Upper lobe of right lung (tissue), 1 donor: Measurements from ENCODE around the gene MARCKSL1. TPM values are rescaled to one million over a fixed set of nuclear protein-coding genes. Genes with fewer than 3 reads are reported as not detected.

Source experiments
- ATAC-seq: fragments of 200-7000 bp; cut with Tn5 transposase; one replicate; pipeline ENCODE4 v1.9.1; 2020; ENCODE audit warnings: mild to moderate bottlenecking, moderate library complexity
- DNase-seq: peaks from one replicate; pipeline ENCODE4 v3.0.0-alpha.2; 2020
- H3K27ac ChIP-seq: fragments of 200-600 bp; one replicate; pipeline ENCODE4 v1.8.0; 2022
- H3K27me3 ChIP-seq: fragments of 200-600 bp; one replicate; pipeline ENCODE4 v1.8.0; 2022; ENCODE audit warnings: mild to moderate bottlenecking
- H3K36me3 ChIP-seq: fragments of 200-600 bp; one replicate; pipeline ENCODE4 v1.8.0; 2022
- H3K4me1 ChIP-seq: fragments of 200-600 bp; one replicate; pipeline ENCODE4 v1.8.0; 2022
- H3K4me3 ChIP-seq: fragments of 200-600 bp; one replicate; pipeline ENCODE4 v1.8.0; 2022; ENCODE audit warnings: mild to moderate bottlenecking
- H3K9me3 ChIP-seq: fragments of 200-600 bp; one replicate; pipeline ENCODE4 v1.8.0; 2022
- intact Hi-C: fragments of 100-400 bp; cut with DNase I; formaldehyde crosslinking; loops from one replicate; pipeline ENCODE4 v1.11.0; 2022
- total RNA-seq: library from RNA; stranded (reverse); fragmentation: NEBNext Ultra II Directional; extraction: Animal tissue kit (Norgen Biotek cat#: 25700); gene quantifications from one replicate; pipeline ENCODE4 v1.2.1, GENCODE V29; 2021
- TF ChIP-seq, protein P1 (sequence below): fragments of 200-600 bp; IDR thresholded peaks from one replicate; pipeline ENCODE4 v1.8.0; 2022; ENCODE audit warnings: antibody characterized with exemption
- donor health status: DM: no; HTN: yes; CAD: no; lungs with severe emphysema.

The MARCKSL1 gene
- total RNA-seq, 1 donor from 2014 or later, result 44.5 TPM

DNA sequence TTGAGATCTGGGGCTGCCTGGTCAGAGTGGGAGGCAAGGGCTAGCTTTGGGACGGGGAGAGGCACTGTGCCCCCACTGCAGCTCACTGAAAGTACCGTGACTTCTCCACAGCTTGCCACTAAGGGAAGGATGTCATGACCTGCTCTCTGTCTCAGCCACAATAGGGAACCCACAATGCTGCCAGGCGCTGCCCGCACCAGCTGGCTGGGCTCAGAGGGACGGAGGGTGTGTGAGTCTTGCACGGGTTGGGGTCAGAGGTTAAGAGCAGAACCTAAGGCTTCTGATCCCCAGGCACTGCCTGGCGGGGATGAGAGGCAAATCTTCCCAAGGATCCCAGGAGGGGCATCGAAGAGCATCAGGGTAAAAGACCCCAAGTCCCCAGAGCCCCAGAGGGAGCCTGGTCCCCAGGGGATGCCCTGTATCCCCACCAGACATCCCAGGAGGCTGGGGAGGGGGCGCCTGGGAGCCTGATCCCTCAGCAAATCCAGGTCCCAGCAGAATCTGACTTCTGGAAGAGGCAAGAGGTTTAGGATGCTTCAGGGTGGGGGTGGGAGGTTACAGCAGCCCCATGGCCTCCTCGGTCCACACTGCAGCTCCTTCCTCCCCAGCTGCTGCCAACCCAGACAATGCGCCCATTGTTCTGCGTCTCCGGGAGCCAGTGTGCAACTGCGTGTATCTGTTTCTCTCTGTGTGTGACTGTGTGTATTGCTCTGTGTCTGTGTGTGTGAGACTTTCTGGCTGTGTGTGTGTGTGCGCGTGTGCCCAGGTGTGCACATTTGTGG lies 2.0 kb upstream of the MARCKSL1 start:
- Histone ChIP-seq H3K27ac (no peak overlapping the region), H3K9me3 (no peaks in the 10 kb centered on the region), H3K4me3 (no peak overlapping the region), H3K27me3 (no peaks in the 10 kb centered on the region), H3K36me3 (peaks cover under 1% of the 10 kb centered on the region), H3K4me1 (peaks cover 28% of the 10 kb centered on the region)
- ATAC-seq (peak; percentile 47), DNase-seq (no peak)
- intact Hi-C loops, result no loop called here
- TF ChIP-seq, protein P1, sequence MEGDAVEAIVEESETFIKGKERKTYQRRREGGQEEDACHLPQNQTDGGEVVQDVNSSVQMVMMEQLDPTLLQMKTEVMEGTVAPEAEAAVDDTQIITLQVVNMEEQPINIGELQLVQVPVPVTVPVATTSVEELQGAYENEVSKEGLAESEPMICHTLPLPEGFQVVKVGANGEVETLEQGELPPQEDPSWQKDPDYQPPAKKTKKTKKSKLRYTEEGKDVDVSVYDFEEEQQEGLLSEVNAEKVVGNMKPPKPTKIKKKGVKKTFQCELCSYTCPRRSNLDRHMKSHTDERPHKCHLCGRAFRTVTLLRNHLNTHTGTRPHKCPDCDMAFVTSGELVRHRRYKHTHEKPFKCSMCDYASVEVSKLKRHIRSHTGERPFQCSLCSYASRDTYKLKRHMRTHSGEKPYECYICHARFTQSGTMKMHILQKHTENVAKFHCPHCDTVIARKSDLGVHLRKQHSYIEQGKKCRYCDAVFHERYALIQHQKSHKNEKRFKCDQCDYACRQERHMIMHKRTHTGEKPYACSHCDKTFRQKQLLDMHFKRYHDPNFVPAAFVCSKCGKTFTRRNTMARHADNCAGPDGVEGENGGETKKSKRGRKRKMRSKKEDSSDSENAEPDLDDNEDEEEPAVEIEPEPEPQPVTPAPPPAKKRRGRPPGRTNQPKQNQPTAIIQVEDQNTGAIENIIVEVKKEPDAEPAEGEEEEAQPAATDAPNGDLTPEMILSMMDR, result no peak

DNA sequence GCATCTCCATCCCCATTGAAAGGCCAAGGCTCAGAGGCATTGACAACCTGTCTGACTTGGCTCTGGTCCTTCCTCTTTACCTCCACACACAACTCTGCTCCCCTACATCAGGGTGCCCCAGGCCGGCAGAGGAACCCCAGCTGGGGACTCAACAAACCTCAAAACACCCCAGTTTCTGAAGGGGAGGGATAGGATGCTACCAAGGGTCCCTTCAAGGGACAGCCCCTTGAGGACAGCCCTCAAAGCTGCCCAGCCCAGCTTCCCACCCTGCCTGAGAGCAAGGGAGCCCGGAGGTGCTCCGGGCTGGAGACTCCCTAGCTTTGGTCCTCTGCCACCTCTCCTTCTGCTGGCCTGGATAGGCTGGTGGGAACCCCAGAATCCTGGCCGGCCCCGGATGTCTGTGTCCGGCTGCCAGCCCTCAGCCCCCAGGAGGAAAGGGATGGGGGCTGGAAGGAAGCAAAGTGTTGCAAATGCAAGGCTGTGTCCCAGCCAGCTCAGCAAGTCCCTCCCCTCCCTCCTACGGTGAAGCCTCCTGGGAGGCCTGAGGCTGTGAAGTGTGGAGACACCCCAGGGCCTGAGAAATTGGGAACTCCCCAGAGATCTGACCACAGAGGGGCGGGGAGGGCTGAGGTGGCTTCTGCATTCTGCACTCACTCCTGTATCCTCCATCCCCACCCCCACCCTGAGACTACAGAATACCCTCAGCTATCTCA lies 1.1 kb upstream of the MARCKSL1 start:
- DNase-seq (peak; percentile 78), ATAC-seq (peak; percentile 73)
- H3K4me1 ChIP-seq, result peaks cover 28% of the 10 kb centered on the region
- intact Hi-C loops, result no loop called here
- peaks cover 10% of the 10 kb centered on the region for H3K36me3 ChIP-seq
- no peak overlapping the region for H3K27ac ChIP-seq
- no peak overlapping the region for H3K4me3 ChIP-seq
- TF ChIP-seq, protein P1, result no peak
- no peaks in the 10 kb centered on the region for H3K9me3 ChIP-seq
- H3K27me3 ChIP-seq, result no peaks in the 10 kb centered on the region

GRCh38 chr1:32336591-32336932 lies 529 bp upstream of the MARCKSL1 start:
- ATAC-seq, result no peak
- Histone ChIP-seq H3K4me1 (peaks cover 28% of the 10 kb centered on the region), H3K27ac (no peak overlapping the region), H3K9me3 (no peaks in the 10 kb centered on the region), H3K27me3 (no peaks in the 10 kb centered on the region), H3K36me3 (peaks cover 15% of the 10 kb centered on the region), H3K4me3 (peak overlapping the region; percentile 60)
- DNase-seq, result no peak
- intact Hi-C loops, result no loop called here
- TF ChIP-seq, protein P1, result no peak

DNA sequence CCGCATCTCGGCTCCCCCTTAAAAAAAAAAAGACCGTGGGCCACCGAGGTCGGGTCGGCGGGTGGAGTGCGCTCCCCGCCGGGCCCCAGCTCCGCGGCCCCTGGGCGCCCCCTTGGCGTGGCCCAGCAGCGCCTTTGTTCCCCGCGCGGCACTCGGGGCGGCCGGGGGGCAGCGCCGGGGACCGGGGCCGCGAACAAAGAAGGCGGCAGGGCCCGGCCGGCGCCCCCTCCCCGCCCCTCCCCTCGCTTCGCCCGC lies 571 bp downstream of the MARCKSL1 start:
- H3K9me3 ChIP-seq, result no peaks in the 10 kb centered on the region
- H3K27me3 ChIP-seq, result no peaks in the 10 kb centered on the region
- intact Hi-C loops, result no loop called here
- TF ChIP-seq, protein P1, result no peak
- H3K27ac ChIP-seq, result no peak overlapping the region
- peak overlapping the region; percentile 60 for H3K4me3 ChIP-seq
- no peak for ATAC-seq
- H3K36me3 ChIP-seq, result peaks cover 26% of the 10 kb centered on the region
- H3K4me1 ChIP-seq, result peaks cover 28% of the 10 kb centered on the region
- no peak for DNase-seq

- H3K4me1 ChIP-seq, result peaks cover 28% of the 10 kb centered on the region
- intact Hi-C loops, result no loop called here
- H3K9me3 ChIP-seq, result no peaks in the 10 kb centered on the region
- no peaks in the 10 kb centered on the region for H3K27me3 ChIP-seq
- H3K27ac ChIP-seq, result peak overlapping the region; percentile 36
- DNase-seq (peak; percentile 77), ATAC-seq (peak; percentile 59)
- H3K36me3 ChIP-seq, result peaks cover 31% of the 10 kb centered on the region
- TF ChIP-seq, protein P1, result peak; percentile 70
- peak overlapping the region; percentile 60 for H3K4me3 ChIP-seq
Observed at GRCh38 chr1:32334864-32335534, 1.0 kb downstream of the MARCKSL1 start.
